Tibial nerve (tissue), 4 donors: Measurements from ENCODE around the gene MYRIP.
"Not testable (repeated sequence)": the region's sequence is repeated elsewhere in the genome, so short reads cannot be mapped to it uniquely, and the experiment has no call there.

Source experiments
- EP300 ChIP-seq, 2 donors: sonication (generic); formaldehyde crosslinking; IDR thresholded peaks; one replicate each; pipeline ENCODE4 v1.6.1; 2017; ENCODE audit warnings: antibody characterized with exemption in 2 of 2, mild to moderate bottlenecking in 1 of 2
- POLR2A ChIP-seq, 2 donors: fragments of 450-650 bp; IDR thresholded peaks; one replicate each; pipeline ENCODE4 v1.6.1; 2017; ENCODE audit warnings: antibody characterized with exemption in 2 of 2, mild to moderate bottlenecking in 2 of 2, moderate library complexity in 2 of 2
- TF ChIP-seq, protein P1 (sequence below), 5 experiments: fragments of 200-600 bp in 3 of 5; fragments of 450-650 bp in 2 of 5; sonication (generic) in 3 of 5; IDR thresholded peaks; one replicate each; pipeline ENCODE4 v1.5.1; 2016 to 2019; ENCODE audit warnings: antibody characterized with exemption in 5 of 5, mild to moderate bottlenecking in 3 of 5, moderate library complexity in 2 of 5

DNA sequence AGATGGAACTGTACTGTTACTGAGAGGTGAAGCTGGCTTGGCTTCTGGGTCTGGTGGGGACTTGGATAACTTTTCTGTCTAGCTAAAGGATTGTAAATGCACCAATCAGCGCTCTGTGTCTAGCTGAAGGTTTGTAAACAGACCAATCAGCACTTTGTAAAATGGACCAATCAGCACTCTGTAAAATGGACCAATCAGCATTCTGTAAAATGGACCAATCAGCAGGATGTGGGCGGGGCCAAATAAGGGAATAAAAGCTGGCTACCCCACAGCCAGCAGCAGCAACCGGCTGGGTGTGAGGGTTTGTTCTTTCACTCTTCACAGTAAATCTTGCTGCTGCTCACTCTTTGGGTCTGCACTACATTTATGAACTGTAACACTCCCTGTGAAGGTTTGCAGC is 6.9 kb upstream of the MYRIP start:
- TF ChIP-seq, protein P1, sequence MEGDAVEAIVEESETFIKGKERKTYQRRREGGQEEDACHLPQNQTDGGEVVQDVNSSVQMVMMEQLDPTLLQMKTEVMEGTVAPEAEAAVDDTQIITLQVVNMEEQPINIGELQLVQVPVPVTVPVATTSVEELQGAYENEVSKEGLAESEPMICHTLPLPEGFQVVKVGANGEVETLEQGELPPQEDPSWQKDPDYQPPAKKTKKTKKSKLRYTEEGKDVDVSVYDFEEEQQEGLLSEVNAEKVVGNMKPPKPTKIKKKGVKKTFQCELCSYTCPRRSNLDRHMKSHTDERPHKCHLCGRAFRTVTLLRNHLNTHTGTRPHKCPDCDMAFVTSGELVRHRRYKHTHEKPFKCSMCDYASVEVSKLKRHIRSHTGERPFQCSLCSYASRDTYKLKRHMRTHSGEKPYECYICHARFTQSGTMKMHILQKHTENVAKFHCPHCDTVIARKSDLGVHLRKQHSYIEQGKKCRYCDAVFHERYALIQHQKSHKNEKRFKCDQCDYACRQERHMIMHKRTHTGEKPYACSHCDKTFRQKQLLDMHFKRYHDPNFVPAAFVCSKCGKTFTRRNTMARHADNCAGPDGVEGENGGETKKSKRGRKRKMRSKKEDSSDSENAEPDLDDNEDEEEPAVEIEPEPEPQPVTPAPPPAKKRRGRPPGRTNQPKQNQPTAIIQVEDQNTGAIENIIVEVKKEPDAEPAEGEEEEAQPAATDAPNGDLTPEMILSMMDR (IDR thresholded peaks at IDR 0.05), result not testable (repeated sequence)
- not testable (repeated sequence) for TF ChIP-seq POLR2A, EP300 (IDR thresholded peaks at IDR 0.05)
